Fibroblast of mammary gland (primary cell): Measurements from ENCODE around the gene CNTN5.
"Not testable (repeated sequence)": the region's sequence is repeated elsewhere in the genome, so short reads cannot be mapped to it uniquely, and the experiment has no call there.

Experiments
- DNase-seq: peaks from one replicate; pipeline ENCODE4 v3.0.0-alpha.2; 2010; ENCODE audit warnings: low read depth
- H3K4me3 ChIP-seq: 2 replicates; pipeline ENCODE4 v1.5.1; 2011; ENCODE audit warnings: low read depth, mild to moderate bottlenecking, low read length, moderate library complexity; ENCODE audit not compliant: control insufficient read depth
- CTCF ChIP-seq: conservative IDR thresholded peaks from 2 replicates; pipeline ENCODE4 v1.5.1; 2011; ENCODE audit warnings: low read depth, low read length, inconsistent platforms; ENCODE audit not compliant: control insufficient read depth, insufficient read depth

CNTN5 gene

GRCh38 chr11:99098751-99099150, 78.0 kb downstream of the CNTN5 start:
- H3K4me3 ChIP-seq: no peak overlapping the region
- no peak for TF ChIP-seq CTCF
- DNase-seq: no peak

GRCh38 chr11:99117603-99118002, 96.9 kb downstream of the CNTN5 start:
- DNase-seq: no peak
- no peak overlapping the region for H3K4me3 ChIP-seq
- TF ChIP-seq CTCF: no peak

- H3K4me3 ChIP-seq, DNase-seq: not testable (repeated sequence)
Observed at GRCh38 chr11:99133862-99134261, 113.1 kb downstream of the CNTN5 start.

- no peak for TF ChIP-seq CTCF
- DNase-seq: no peak
- no peak overlapping the region for H3K4me3 ChIP-seq
Observed at GRCh38 chr11:99135508-99135907, 114.8 kb downstream of the CNTN5 start.

GRCh38 chr11:99142237-99142636, 121.5 kb downstream of the CNTN5 start:
- no peak overlapping the region for H3K4me3 ChIP-seq
- no peak for DNase-seq
- TF ChIP-seq CTCF: no peak

- DNase-seq: no peak
- no peak for TF ChIP-seq CTCF
- H3K4me3 ChIP-seq: no peak overlapping the region
Observed at GRCh38 chr11:99148352-99148751, 127.6 kb downstream of the CNTN5 start.

- no peak overlapping the region for H3K4me3 ChIP-seq
- no peak for TF ChIP-seq CTCF
- DNase-seq: no peak
Observed at GRCh38 chr11:99154277-99154676, 133.5 kb downstream of the CNTN5 start.

GRCh38 chr11:99160447-99160846, 139.7 kb downstream of the CNTN5 start:
- H3K4me3 ChIP-seq: no peak overlapping the region
- DNase-seq: no peak
- TF ChIP-seq CTCF: no peak
